ENCODE results near the gene DNPEP.

- TF ChIP-seq, protein P1, sequence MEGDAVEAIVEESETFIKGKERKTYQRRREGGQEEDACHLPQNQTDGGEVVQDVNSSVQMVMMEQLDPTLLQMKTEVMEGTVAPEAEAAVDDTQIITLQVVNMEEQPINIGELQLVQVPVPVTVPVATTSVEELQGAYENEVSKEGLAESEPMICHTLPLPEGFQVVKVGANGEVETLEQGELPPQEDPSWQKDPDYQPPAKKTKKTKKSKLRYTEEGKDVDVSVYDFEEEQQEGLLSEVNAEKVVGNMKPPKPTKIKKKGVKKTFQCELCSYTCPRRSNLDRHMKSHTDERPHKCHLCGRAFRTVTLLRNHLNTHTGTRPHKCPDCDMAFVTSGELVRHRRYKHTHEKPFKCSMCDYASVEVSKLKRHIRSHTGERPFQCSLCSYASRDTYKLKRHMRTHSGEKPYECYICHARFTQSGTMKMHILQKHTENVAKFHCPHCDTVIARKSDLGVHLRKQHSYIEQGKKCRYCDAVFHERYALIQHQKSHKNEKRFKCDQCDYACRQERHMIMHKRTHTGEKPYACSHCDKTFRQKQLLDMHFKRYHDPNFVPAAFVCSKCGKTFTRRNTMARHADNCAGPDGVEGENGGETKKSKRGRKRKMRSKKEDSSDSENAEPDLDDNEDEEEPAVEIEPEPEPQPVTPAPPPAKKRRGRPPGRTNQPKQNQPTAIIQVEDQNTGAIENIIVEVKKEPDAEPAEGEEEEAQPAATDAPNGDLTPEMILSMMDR (IDR thresholded peaks at IDR 0.05; ENCODE audit: extremely low read depth in 1 of 2, insufficient read depth in 1 of 2, low read depth in 1 of 2, low read length in 2 of 2): no peak
- TF ChIP-seq EZH2 (IDR thresholded peaks at IDR 0.05; ENCODE audit: borderline replicate concordance, low read depth, low read length, severe bottlenecking) (peak; percentile 65), POLR2A (IDR thresholded peaks at IDR 0.05; ENCODE audit: low read depth, low read length) (no peak), MAX (IDR thresholded peaks at IDR 0.05; ENCODE audit: insufficient read depth, insufficient read length) (no peak), POLR2AphosphoS5 (IDR thresholded peaks at IDR 0.05; ENCODE audit: insufficient read depth, low read depth, low read length) (no peak), JUN (IDR thresholded peaks at IDR 0.05; ENCODE audit: borderline replicate concordance, insufficient read depth, insufficient read length, low read depth) (no peak), FOS (IDR thresholded peaks at IDR 0.05; ENCODE audit: borderline replicate concordance, insufficient read depth, low read length) (no peak), MYC (IDR thresholded peaks at IDR 0.05; ENCODE audit: low read depth, low read length) (no peak)
Measured at GRCh38 chr2:219434718-219435525, 47.2 kb upstream of the DNPEP start, which contains the start of gene SPEG.
